HG03045 (cell line): Measurements from ENCODE around the gene P2RX5.
A peak's percentile ranks its signal among the peaks of the same experiment; 100 is the strongest.
"Not testable (repeated sequence)": the region's sequence is repeated elsewhere in the genome, so short reads cannot be mapped to it uniquely, and the experiment has no call there.

ENCODE experiments used
- ATAC-seq: cut with Tn5 transposase; IDR thresholded peaks from one replicate; pipeline ENCODE4 v1.9.1; 2021; ENCODE audit warnings: mild to moderate bottlenecking, moderate library complexity; ENCODE audit not compliant: unreplicated experiment

P2RX5 gene, protein sequence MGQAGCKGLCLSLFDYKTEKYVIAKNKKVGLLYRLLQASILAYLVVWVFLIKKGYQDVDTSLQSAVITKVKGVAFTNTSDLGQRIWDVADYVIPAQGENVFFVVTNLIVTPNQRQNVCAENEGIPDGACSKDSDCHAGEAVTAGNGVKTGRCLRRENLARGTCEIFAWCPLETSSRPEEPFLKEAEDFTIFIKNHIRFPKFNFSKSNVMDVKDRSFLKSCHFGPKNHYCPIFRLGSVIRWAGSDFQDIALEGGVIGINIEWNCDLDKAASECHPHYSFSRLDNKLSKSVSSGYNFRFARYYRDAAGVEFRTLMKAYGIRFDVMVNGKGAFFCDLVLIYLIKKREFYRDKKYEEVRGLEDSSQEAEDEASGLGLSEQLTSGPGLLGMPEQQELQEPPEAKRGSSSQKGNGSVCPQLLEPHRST

GRCh38 chr17:3695723-3696411 lies at the start of gene P2RX5:
Gene P2RX5 (minus strand): TSS chr17:3696155. CDS start chr17:3696005, 150 bp downstream.
- ATAC-seq, result no peak

GRCh38 chr17:3745071-3745470 lies 49.1 kb upstream of the P2RX5 start:
- ATAC-seq, result no peak

- ATAC-seq, result no peak
Measured at GRCh38 chr17:3744014-3744413, 48.1 kb upstream of the P2RX5 start.

GRCh38 chr17:3740611-3741073 lies 44.7 kb upstream of the P2RX5 start:
- ATAC-seq, result no peak

DNA sequence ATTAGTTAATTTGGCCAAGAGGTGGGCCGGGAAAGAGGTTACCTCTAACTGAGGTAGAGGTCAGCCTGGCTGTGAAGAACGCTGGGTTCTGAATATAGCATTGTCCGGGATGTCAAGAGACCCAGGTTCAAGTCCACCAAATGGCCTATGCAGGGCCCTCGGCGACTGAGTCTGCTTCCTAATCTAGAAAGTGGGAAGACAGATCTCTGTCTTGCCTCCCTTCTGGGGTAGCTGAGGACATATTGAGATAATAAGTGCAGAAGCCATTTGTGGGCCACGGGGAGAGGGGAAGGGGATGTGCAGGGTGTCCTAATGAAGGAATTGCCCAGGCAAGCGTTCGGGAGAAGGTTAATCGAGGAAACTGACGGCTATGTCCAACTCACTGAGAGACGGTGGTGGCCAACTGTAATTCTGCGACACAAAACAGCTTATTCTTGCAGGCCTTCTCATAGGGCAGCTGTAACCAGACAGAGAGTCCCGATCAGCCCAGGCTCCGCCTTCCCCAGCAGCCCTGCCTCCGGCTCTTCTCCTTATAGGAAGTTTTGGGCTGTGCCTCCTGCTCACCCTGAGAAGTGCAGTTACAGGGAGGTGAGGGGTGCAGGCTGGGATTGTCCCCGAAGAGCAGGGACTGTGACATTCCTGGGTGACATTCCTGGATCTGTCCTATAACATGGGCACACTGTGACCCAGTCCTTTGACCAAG lies 43.6 kb upstream of the P2RX5 start:
- ATAC-seq, result no peak

DNA sequence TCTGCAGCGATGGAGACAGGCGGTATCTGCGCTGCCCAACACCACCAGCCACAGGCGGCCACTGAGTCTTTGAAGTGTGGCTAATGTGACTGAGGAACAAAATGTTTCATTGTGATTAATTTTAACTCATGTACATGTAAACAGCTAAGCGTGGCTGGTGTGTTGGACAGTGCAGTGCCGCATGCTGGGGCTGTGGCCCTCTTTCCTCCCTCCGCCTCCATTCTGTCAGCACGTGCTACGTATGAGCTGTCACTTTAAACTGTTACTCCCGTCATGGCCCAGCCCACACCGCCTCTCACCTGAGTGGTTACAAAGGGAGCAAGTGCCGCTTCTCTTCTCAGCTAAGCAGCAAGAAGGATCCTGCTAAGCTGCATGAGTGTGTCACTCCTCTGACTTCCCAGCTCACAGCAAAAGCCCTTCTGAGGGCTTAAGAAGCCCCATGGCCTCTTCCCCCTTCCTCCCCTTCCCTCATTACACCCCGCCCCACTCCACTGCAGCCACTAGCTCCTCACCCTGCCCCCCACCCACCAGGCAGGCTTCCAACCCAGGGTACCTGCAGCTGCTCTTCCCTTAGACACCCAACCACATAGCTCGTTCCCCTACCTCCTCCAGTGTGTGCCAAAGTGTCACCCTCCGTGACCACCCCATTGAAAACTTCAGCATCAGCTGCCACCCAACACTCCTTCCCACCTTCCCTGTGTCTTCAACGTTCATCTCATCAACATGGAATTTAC lies 42.8 kb upstream of the P2RX5 start:
- no peak for ATAC-seq

GRCh38 chr17:3735515-3735914 lies 39.6 kb upstream of the P2RX5 start:
- ATAC-seq, result no peak

- not testable (repeated sequence) for ATAC-seq
Measured at GRCh38 chr17:3734911-3735276, 38.9 kb upstream of the P2RX5 start.

- ATAC-seq, result no peak
Measured at GRCh38 chr17:3732210-3732621, 36.3 kb upstream of the P2RX5 start.

DNA sequence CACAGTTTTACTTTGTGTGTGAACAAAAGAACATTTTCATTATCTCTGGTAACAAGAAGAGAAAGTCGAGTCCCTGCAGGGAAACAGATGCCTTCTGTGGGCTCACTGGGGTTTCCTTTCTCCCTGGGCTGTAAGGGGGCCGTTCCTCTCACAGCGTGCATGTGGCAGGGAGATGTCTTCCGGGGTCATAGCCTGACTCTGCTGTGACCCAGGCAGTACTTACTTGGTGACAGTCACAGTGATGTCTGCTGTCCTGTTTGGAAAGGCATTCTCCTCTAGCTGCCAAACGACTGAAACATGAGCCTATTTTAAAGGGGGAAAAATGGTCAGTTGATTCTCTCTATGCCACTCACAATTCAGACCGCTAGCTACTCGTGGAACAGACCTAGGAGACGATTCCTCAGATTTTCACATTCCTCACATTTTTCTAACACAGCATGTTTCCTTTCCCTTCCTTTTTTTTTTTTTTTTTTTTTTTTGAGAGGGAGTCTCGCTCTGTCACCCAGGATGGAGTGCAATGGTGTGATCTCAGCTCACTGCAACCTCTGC lies 35.0 kb upstream of the P2RX5 start:
- no peak for ATAC-seq

DNA sequence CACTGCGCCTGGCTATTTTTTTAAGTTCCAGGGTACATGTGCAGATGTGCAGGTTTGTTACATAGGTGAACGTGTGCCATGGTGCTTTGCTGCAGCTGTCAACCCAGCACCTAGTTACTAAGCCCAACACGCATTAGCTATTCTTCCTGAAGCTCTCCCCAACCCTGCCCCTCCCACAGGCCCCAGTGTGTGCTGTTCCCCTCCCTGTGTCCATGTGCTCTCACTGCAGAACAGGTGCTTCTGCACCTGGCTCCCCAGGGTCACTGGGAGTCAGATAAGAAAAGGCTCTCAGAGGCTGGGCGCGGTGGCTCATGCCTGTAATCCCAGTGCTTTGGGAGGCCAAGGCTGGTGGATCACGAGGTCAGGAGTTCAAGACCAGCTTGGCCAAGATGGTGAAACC lies 33.9 kb upstream of the P2RX5 start:
- no peak for ATAC-seq

DNA sequence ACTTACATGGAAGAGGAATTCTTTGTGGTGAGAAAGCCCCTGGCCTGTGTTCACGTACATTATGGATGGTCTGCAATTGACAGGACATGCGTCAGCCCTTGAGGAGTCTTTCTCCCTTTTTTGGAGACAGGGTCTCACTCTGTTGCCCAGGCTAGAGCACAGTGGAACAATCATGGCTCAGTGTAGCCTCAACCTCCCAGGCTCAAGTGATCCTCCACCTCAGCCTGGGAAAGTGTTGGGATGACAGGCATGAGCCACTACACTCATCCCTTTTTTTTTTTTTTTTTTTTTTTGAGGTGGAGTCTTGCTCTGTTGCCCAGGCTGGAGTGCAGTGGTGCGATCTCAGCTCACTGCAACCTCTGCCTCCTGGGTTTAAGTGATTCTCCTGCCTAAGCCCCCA lies 32.1 kb upstream of the P2RX5 start:
- ATAC-seq, result not testable (repeated sequence)

DNA sequence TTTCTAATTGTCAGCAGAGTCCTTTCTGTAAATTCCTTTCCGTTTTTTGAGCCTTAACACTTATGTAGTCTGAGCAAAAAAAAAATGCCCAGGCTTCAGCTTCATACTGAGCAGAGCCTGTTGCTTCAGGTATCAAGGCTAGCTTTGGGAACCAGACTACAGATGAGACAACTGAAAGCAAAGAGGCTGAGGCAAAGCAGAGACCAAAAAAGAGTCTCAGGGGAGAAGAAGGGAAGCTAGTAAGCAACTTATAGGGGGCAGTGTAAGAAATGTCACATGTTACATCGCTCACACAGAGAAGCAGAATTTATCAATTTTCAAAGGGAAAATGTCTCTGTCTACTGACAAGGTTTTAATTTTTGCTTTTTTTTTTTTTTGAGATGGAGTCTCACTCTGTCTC lies 31.1 kb upstream of the P2RX5 start:
- no peak for ATAC-seq

DNA sequence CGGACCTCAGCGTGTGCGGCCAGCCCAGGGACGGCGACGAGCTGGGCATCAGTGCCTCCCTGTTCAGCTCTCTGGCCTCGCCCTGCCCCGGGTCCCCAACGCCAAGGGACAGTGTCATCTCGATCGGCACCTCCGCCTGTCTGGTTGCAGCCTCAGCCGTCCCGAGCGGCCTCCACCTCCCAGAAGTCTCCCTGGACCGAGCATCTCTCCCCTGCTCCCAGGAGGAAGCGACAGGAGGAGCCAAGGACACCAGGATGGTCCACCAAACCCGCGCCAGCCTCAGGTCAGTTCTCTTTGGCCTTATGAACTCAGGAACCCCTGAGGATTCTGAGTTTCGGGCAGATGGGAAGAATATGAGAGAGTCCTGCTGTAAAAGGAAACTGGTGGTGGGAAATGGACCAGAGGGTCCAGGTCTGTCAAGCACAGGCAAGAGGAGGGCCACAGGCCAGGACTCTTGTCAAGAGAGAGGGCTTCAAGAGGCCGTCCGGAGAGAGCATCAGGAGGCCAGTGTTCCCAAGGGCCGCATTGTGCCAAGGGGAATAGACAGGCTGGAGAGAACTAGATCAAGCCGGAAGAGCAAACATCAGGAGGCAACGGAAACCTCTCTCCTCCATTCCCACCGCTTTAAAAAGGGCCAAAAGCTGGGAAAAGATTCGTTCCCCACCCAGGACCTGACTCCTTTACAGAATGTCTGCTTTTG lies 28.6 kb upstream of the P2RX5 start:
- ATAC-seq, result no peak

GRCh38 chr17:3723556-3724377 lies 27.8 kb upstream of the P2RX5 start, which contains the start of gene HASPIN:
Gene HASPIN (plus strand): TSS chr17:3723903. CDS start chr17:3723936, 33 bp downstream.
- peak; percentile 90 for ATAC-seq

GRCh38 chr17:3723188-3723555 lies 27.2 kb upstream of the P2RX5 start:
- ATAC-seq, result peak; percentile 6

DNA sequence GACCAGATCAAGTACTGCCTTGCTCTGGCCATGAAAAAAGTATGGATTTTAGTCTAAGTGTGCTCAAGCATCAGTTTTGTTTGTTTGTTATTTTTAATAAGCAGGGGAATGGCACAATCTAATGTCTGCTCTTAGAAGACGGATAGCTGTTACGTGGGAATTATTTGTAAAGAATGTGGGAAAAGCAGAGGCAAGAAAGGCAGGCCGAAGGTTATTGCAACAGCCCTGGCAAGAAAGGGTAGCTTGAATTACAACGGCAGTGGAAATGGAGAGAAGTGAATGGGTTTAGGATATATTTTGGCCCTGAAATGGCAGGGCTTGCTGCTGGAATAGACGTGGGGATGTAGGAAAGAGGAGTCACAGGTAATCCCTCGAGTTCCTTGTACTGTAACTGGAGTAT lies 26.8 kb upstream of the P2RX5 start:
- no peak for ATAC-seq

- no peak for ATAC-seq
Measured at GRCh38 chr17:3719265-3719664, 23.3 kb upstream of the P2RX5 start.

DNA sequence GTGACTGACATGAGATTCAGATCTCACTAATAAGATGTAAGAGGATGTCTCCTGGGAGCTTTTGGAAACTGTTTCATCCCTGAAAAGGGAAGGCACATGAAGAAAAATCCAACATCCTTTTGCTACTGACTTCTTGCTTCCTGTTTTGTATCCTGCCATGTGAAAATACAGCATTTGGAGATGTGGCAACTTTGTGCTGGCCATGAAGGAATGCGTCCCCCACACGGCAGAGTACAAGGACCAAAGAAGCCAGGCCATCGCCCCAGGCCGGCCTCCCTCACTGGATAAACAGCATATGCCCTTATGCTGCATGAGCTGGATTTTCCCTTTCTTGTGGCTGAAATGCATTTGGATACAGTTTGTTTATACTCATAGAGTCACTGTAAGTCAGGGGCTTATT lies 22.2 kb upstream of the P2RX5 start:
- no peak for ATAC-seq
